ENCODE data around the gene NELL1. TPM values are rescaled to one million over a fixed set of nuclear protein-coding genes. Genes with fewer than 3 reads are reported as not detected.

Gene NELL1
- total and polyA plus RNA-seq, 12 donors: 0.11 to 0.39 (median 0.24) TPM; not detected in 9

DNA sequence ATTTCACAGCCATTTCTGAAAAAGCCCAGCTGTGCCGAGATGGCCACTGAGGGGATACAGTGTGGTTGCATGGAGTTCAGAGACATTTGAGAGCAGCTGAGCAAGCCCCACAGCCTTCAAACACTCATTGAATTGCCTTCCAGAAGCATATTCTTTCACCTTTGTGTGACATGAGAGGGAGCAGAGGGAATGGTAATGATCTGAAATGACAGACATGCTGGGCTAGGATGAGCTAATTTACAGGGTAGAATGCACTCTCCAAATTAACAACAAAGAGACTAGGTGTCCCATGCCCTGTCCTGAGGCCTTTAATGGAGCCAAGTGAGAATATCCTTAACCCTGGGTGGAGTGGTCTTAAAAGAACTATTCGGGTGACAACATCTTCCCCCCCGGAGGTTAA, 585.4 kb downstream of the NELL1 start:
- DNase-seq: no peak
- Histone ChIP-seq H3K9me3 (replicated peaks in 1 of 3) (no peaks in the 10 kb centered on the region), H3K36me3 (replicated peaks in 1 of 2) (no peaks in the 10 kb centered on the region), H3K4me1 (replicated peaks in 1 of 2) (no peaks in the 10 kb centered on the region), H3K27ac (no peak overlapping the region), H3K27me3 (no peaks in the 10 kb centered on the region), H3K4me3 (no peak overlapping the region)
- WGBS, 4 donors: 42 to 60% (median 49%) methylated on average over 3 of the region's 3 CpGs
- intact Hi-C loops (cut with DNase I): no loop called here
- TF ChIP-seq POLR2A (IDR thresholded peaks at IDR 0.05): no peak
- TF ChIP-seq, protein P1, sequence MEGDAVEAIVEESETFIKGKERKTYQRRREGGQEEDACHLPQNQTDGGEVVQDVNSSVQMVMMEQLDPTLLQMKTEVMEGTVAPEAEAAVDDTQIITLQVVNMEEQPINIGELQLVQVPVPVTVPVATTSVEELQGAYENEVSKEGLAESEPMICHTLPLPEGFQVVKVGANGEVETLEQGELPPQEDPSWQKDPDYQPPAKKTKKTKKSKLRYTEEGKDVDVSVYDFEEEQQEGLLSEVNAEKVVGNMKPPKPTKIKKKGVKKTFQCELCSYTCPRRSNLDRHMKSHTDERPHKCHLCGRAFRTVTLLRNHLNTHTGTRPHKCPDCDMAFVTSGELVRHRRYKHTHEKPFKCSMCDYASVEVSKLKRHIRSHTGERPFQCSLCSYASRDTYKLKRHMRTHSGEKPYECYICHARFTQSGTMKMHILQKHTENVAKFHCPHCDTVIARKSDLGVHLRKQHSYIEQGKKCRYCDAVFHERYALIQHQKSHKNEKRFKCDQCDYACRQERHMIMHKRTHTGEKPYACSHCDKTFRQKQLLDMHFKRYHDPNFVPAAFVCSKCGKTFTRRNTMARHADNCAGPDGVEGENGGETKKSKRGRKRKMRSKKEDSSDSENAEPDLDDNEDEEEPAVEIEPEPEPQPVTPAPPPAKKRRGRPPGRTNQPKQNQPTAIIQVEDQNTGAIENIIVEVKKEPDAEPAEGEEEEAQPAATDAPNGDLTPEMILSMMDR (IDR thresholded peaks at IDR 0.05): no peak

DNA sequence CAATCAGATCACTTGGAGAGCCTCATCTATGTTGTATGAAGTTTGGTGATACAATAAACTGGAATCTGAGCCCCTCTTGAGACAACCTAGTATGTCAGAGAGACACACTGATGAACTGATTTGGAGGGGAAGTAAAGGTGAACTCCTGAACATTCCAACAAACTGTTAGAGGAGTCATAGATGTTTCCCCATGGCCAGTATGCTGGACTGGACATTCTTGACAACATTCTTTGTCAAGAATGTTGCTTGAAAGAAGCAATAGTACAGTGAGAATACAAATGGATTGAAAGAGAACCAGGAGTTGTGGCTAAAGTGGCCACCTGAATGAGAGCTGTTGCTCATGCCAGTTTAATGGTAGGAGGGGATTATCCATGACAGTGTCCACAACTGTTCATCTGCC, 588.1 kb downstream of the NELL1 start:
- DNase-seq: no peak
- intact Hi-C loops (cut with DNase I): no loop called here
- no peaks in the 10 kb centered on the region for H3K4me1 ChIP-seq (replicated peaks in 1 of 2)
- no peak overlapping the region for H3K4me3 ChIP-seq
- H3K9me3 ChIP-seq (replicated peaks in 1 of 3): no peaks in the 10 kb centered on the region
- no peaks in the 10 kb centered on the region for H3K27me3 ChIP-seq
- no peaks in the 10 kb centered on the region for H3K36me3 ChIP-seq (replicated peaks in 1 of 2)
- no peak overlapping the region for H3K27ac ChIP-seq
- TF ChIP-seq, protein P1 (IDR thresholded peaks at IDR 0.05): no peak
- TF ChIP-seq POLR2A (IDR thresholded peaks at IDR 0.05): no peak

DNA sequence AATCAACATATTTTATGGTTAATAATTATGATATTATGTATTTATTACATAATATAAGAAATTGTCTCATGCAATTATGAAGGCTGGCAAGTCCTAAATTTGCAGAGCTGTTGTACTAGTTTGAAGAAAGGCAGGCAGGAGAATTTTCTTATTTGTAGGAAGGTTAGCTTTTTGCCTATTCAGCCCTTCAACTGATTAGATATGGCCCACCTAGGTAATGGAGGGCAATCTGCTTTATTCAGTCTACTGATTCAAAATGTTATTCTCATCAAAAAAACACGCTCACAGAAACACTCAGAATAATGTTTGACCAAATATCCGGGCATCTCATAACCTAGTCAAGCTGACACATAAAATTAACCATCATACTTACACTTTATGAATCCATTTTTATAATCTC, 589.0 kb downstream of the NELL1 start:
- TF ChIP-seq, protein P1 (IDR thresholded peaks at IDR 0.05): no peak
- TF ChIP-seq POLR2A (IDR thresholded peaks at IDR 0.05): no peak
- H3K27ac ChIP-seq: no peak overlapping the region
- intact Hi-C loops (cut with DNase I): no loop called here
- no peaks in the 10 kb centered on the region for H3K4me1 ChIP-seq (replicated peaks in 1 of 2)
- H3K4me3 ChIP-seq: no peak overlapping the region
- no peaks in the 10 kb centered on the region for H3K27me3 ChIP-seq
- 50 to 70% (median 65%) methylated on average over 2 of the region's 2 CpGs for WGBS, 4 donors
- no peak for DNase-seq
- H3K36me3 ChIP-seq (replicated peaks in 1 of 2): no peaks in the 10 kb centered on the region
- H3K9me3 ChIP-seq (replicated peaks in 1 of 3): no peaks in the 10 kb centered on the region

DNA sequence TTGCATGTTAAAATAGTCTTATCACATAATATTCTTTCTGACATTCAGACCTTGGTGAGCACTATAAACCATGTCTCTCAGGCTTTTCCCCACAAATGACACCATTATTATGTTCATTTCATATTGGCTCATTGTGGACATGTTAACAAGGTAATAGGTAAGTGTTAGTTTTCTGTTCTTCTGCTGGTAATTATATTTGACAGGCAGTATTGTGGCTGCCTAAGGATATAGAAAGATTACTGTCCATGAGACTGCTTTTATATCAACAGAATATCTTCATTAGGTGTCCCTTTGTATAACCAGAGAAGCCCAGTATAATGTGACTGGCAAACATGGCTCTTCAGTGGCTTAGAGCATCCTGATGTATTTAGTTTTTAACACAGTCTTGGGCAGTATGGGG, 590.7 kb downstream of the NELL1 start:
- Histone ChIP-seq H3K9me3 (replicated peaks in 1 of 3) (no peaks in the 10 kb centered on the region), H3K4me3 (no peak overlapping the region), H3K27ac (no peak overlapping the region), H3K36me3 (replicated peaks in 1 of 2) (no peaks in the 10 kb centered on the region), H3K4me1 (replicated peaks in 1 of 2) (no peaks in the 10 kb centered on the region), H3K27me3 (no peaks in the 10 kb centered on the region)
- TF ChIP-seq, protein P1 (IDR thresholded peaks at IDR 0.05): no peak
- TF ChIP-seq POLR2A (IDR thresholded peaks at IDR 0.05): no peak
- intact Hi-C loops (cut with DNase I): no loop called here
- DNase-seq: no peak

Measured in adrenal gland (tissue), 12 donors.